IgD-negative memory B cell (primary cell): ENCODE data around the gene ACTC1. TPM values are rescaled to one million over a fixed set of nuclear protein-coding genes. Genes with fewer than 3 reads are reported as not detected.
"Not testable (repeated sequence)": the region's sequence is repeated elsewhere in the genome, so short reads cannot be mapped to it uniquely, and the experiment has no call there.

Experiments
- H3K27ac Mint-ChIP-seq, 3 donors: one replicate each; pipeline ENCODE4 v1.8.0; 2020 to 2022; ENCODE audit warnings: mild to moderate bottlenecking in 3 of 3, mixed read lengths in 3 of 3, moderate library complexity in 1 of 3
- H3K27me3 Mint-ChIP-seq: one replicate; pipeline ENCODE4 v1.8.0; 2021; ENCODE audit warnings: mixed read lengths
- H3K36me3 Mint-ChIP-seq: one replicate; pipeline ENCODE4 v1.8.0; 2020; ENCODE audit warnings: mild to moderate bottlenecking, mixed read lengths
- H3K4me1 Mint-ChIP-seq, 3 donors: one replicate each; pipeline ENCODE4 v1.8.0; 2020 to 2022; ENCODE audit warnings: mixed read lengths in 3 of 3, mild to moderate bottlenecking in 1 of 3
- H3K4me3 Mint-ChIP-seq, 4 donors: one replicate each; pipeline ENCODE4 v1.8.0; 2020 to 2022; ENCODE audit warnings: mild to moderate bottlenecking in 4 of 4, mixed read lengths in 4 of 4, moderate library complexity in 3 of 4
- H3K9me3 Mint-ChIP-seq, 3 donors: one replicate each; pipeline ENCODE4 v1.8.0; 2020 to 2021; ENCODE audit warnings: mixed read lengths in 3 of 3, mild to moderate bottlenecking in 1 of 3
- polyA plus RNA-seq: library from polyadenylated mRNA; unstranded; fragments of 300-500 nt; fragmentation: Illumina TruSeq; gene quantifications from one replicate; pipeline ENCODE4 v1.2.3, GENCODE V29; 2021

The ACTC1 gene
- polyA plus RNA-seq = not detected

DNA sequence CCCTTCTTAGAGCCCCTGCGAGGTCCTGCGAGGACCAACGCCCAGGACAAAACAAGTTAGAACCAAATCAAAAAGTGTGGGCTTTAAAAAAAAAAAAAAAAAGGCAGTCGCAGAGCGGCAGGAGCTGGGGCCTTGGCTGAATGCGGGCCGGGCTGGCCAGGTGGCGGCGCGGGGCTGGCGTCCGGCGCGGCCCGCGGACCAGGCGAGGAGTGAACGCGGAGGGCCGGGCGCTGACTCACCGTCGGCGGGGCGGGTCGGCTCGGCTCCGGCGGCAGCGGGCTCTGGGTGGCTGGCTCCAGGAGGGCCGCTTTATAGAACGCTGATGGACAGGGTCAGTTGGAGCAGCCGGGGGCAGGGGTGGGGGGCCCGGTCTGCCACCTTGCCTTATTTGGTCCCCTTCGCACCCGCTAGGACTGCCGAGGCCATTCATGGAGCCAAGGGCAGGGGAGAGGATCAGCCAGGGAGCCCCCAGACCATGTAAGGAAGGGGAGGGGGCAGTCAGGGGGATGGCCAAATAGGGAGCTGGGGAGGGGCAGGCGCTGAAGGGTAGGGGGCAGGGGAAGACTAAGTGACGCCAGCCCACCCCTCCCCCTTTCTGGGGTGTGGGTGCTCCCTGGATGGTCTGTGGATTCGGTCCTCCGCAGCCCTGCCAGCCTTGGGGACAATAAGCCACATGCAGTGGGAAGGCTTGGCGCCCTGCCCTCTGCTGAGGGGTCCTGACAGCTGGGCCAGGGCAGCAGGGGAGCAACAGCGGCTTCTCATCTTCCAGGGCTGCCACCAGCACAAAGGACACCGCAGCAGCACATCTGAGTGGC lies at the start of gene ACTC1:
Gene ACTC1, minus strand, starts transcription at position 283 of the 815 bp plus-strand sequence. CDS start 741 bp downstream, outside the sequence.
- H3K4me1 Mint-ChIP-seq = peaks cover 0 to 2% (median 0%) of the 10 kb centered on the region in 3 donors
- H3K27me3 Mint-ChIP-seq = peaks cover 35% of the 10 kb centered on the region
- no peaks in the 10 kb centered on the region for H3K36me3 Mint-ChIP-seq
- H3K27ac Mint-ChIP-seq = no peak within 1 kb of the TSS
- H3K9me3 Mint-ChIP-seq = no peaks in the 10 kb centered on the region
- H3K4me3 Mint-ChIP-seq = no peak within 1 kb of the TSS

GRCh38 chr15:34841262-34841725 lies 45.9 kb upstream of the ACTC1 start:
- H3K4me3 Mint-ChIP-seq = no peak overlapping the region

GRCh38 chr15:34838282-34838681 lies 42.9 kb upstream of the ACTC1 start:
- Mint-ChIP-seq H3K4me1 (no peaks in the 10 kb centered on the region), H3K36me3 (no peaks in the 10 kb centered on the region), H3K27me3 (peaks cover 2% of the 10 kb centered on the region), H3K4me3 (no peak overlapping the region), H3K9me3 (peaks cover 0 to 12% (median 9%) of the 10 kb centered on the region in 3 donors), H3K27ac (no peak overlapping the region)

More at GRCh38 chr15:34841262-34841725, 45.9 kb upstream of the ACTC1 start:
- no peaks in the 10 kb centered on the region for H3K36me3 Mint-ChIP-seq
- no peaks in the 10 kb centered on the region for H3K9me3 Mint-ChIP-seq
- no peak overlapping the region for H3K27ac Mint-ChIP-seq
- H3K4me1 Mint-ChIP-seq = no peaks in the 10 kb centered on the region
- H3K27me3 Mint-ChIP-seq = no peaks in the 10 kb centered on the region

DNA sequence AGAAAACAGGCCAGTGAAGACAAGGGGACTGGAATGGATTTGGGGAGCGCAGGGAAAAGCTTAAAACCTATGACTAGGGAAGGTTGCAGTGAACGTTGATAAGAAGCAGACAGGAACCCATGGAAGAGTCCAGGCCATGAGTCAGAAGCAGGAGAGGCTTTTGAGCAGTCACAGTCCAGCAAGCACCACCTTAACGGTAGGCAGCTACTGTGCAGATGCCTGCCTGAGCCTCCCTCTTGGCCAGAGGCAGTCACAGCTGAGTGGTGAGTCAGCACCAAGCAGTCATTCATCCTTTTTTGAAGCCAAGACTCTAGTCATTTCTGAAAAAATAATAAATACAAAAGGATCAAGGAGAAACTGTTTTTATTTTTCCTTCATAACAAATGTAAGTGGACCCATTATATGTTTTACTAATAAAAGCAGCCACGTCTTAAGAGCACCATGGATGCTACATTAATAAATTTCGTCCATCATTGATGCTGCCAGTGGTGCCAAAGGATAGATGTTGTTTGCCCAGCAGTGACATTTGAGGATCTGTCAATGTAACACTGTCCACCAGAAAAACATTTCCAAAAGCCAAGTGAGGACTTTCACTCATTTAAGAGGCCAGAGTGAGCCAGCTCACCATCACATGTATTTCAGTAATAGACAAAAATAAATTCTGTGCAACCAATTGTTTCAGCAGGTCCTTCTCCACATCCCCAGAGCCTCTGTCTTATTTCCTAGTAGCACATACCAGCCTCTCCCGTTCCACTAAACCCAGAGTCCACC lies 42.1 kb upstream of the ACTC1 start:
- peaks cover 2% of the 10 kb centered on the region for H3K27me3 Mint-ChIP-seq
- H3K27ac Mint-ChIP-seq = no peak overlapping the region
- no peaks in the 10 kb centered on the region for H3K36me3 Mint-ChIP-seq
- no peaks in the 10 kb centered on the region for H3K4me1 Mint-ChIP-seq
- no peak overlapping the region for H3K4me3 Mint-ChIP-seq
- H3K9me3 Mint-ChIP-seq = peaks cover 0 to 12% (median 9%) of the 10 kb centered on the region in 3 donors

- peaks cover 0 to 3% (median 0%) of the 10 kb centered on the region in 3 donors for H3K9me3 Mint-ChIP-seq
Measured at GRCh38 chr15:34828145-34828911, 33.0 kb upstream of the ACTC1 start.

DNA sequence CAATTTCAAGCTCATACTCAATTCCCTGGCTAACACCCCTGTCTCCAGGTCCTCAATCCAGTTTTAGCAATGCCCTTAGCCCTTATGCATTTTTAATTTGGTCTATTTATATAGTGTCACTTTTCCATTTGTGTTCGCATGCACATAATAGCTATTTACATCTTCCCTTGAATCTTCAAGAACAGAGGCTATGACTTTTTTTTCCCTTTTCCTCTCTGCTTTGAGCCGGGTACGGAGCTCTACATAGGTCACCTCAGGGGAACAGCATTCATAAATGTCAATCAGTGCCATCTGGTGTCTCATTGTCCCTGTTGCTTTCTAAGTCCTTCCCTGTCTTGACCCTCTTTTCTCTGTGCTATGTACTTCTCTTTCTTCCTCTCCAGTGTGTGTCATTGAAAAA lies 26.5 kb upstream of the ACTC1 start:
- no peak overlapping the region for H3K4me3 Mint-ChIP-seq
- no peaks in the 10 kb centered on the region for H3K36me3 Mint-ChIP-seq
- no peak overlapping the region for H3K27ac Mint-ChIP-seq
- H3K9me3 Mint-ChIP-seq = no peaks in the 10 kb centered on the region
- H3K27me3 Mint-ChIP-seq = peaks cover 17% of the 10 kb centered on the region
- H3K4me1 Mint-ChIP-seq = peaks cover 0 to 2% (median 0%) of the 10 kb centered on the region in 3 donors

More at GRCh38 chr15:34828145-34828911, 33.0 kb upstream of the ACTC1 start:
- Mint-ChIP-seq H3K27ac (no peak overlapping the region), H3K4me1 (no peaks in the 10 kb centered on the region), H3K27me3 (peaks cover 6% of the 10 kb centered on the region), H3K36me3 (no peaks in the 10 kb centered on the region), H3K4me3 (no peak overlapping the region)

DNA sequence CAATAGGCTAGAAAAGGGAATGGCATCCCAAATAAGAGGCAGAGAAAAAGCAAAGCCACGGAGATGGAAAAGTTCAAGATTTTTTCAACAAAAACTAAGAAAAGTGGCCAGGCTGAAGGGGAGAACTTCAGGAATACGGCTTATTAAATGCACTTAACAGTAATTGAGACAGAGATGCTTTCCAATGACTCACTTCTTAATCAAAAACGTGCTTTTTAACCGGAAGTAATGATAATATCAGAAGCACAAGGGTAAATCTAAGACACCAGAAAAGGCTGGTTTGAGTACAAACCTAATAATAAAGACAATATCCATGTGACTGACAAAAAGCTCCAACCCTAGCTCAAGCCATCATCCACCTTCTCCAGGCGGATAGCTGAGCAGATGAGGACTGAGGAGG lies 24.8 kb upstream of the ACTC1 start:
- H3K27ac Mint-ChIP-seq = no peak overlapping the region
- no peak overlapping the region for H3K4me3 Mint-ChIP-seq
- H3K36me3 Mint-ChIP-seq = no peaks in the 10 kb centered on the region
- H3K4me1 Mint-ChIP-seq = peaks cover 0 to 2% (median 0%) of the 10 kb centered on the region in 3 donors
- peaks cover 14% of the 10 kb centered on the region for H3K27me3 Mint-ChIP-seq
- H3K9me3 Mint-ChIP-seq = no peaks in the 10 kb centered on the region

GRCh38 chr15:34818526-34818925 lies 23.2 kb upstream of the ACTC1 start:
- no peak overlapping the region for H3K4me3 Mint-ChIP-seq
- H3K4me1 Mint-ChIP-seq = peaks cover 0 to 2% (median 0%) of the 10 kb centered on the region in 3 donors
- no peak overlapping the region for H3K27ac Mint-ChIP-seq
- no peaks in the 10 kb centered on the region for H3K36me3 Mint-ChIP-seq
- H3K27me3 Mint-ChIP-seq = peaks cover 18% of the 10 kb centered on the region
- no peaks in the 10 kb centered on the region for H3K9me3 Mint-ChIP-seq

- H3K27me3 Mint-ChIP-seq = peaks cover 12% of the 10 kb centered on the region
- no peaks in the 10 kb centered on the region for H3K4me1 Mint-ChIP-seq
- no peak overlapping the region for H3K27ac Mint-ChIP-seq
- no peak overlapping the region for H3K4me3 Mint-ChIP-seq
- no peaks in the 10 kb centered on the region for H3K9me3 Mint-ChIP-seq
- H3K36me3 Mint-ChIP-seq = no peaks in the 10 kb centered on the region
Measured at GRCh38 chr15:34815836-34816235, 20.5 kb upstream of the ACTC1 start.

GRCh38 chr15:34813446-34814190 lies 18.3 kb upstream of the ACTC1 start:
- Mint-ChIP-seq H3K4me1 (no peaks in the 10 kb centered on the region), H3K27me3 (peaks cover 7% of the 10 kb centered on the region), H3K27ac (no peak overlapping the region), H3K4me3 (no peak overlapping the region), H3K9me3 (no peaks in the 10 kb centered on the region), H3K36me3 (no peaks in the 10 kb centered on the region)

GRCh38 chr15:34812868-34813365 lies 17.6 kb upstream of the ACTC1 start:
- H3K9me3 Mint-ChIP-seq, H3K27me3 Mint-ChIP-seq: not testable (repeated sequence)

DNA sequence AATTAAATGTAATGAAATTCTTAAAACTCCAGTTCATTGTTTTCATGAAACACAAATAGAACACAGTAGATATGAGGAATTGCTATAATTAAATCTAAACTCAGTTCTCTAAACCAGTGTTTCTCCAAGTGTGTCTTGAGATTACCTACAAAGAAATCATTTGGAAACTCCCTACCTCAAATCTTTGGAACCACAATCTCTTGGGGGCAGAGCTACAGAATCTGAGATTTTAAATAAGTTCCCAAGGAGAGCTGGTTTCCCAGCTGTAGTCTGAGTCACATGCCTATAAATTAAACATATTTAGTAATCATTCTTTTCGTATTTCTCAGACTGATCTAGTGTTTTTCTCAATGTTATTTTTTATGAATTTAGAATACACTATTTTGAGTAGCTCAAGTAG lies 17.0 kb upstream of the ACTC1 start:
- H3K4me3 Mint-ChIP-seq = no peak overlapping the region
- no peaks in the 10 kb centered on the region for H3K4me1 Mint-ChIP-seq
- peaks cover 7% of the 10 kb centered on the region for H3K27me3 Mint-ChIP-seq
- H3K36me3 Mint-ChIP-seq = no peaks in the 10 kb centered on the region
- no peaks in the 10 kb centered on the region for H3K9me3 Mint-ChIP-seq
- H3K27ac Mint-ChIP-seq = no peak overlapping the region

More at GRCh38 chr15:34812868-34813365, 17.6 kb upstream of the ACTC1 start:
- not testable (repeated sequence) for H3K36me3 Mint-ChIP-seq, H3K4me1 Mint-ChIP-seq, H3K27ac Mint-ChIP-seq, H3K4me3 Mint-ChIP-seq

DNA sequence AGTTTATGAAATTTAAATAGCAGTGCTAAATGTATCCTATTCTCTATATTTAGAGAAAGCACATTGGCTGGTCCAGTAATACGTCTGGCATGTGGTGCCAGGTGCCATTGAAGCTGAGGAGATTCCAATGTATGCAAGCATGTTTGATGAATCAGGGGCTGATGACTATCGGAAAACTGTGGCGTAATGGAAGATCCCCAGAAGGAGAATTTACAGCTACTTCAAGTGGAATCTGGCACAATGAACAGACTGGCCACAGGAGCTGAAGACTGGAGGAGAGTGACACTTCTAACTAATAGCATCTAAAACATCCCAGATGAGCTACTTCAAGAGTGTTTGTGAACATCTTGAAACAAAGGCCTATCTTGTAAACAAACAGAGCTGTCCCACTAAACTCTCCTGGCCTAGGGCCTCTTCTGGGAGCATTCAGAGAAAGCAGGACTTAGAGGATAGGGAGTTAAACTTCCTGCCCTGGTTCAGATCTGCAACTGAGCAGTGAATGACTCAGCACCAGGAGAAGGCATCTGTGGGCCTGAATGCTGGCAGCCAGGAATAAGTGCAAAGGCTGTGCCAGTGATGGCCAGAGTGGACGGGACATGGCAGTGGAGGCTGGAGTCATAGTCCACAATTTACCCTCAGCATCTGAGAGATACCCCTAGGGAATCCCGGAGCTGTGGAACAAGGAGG lies 15.2 kb upstream of the ACTC1 start:
- Mint-ChIP-seq H3K4me3 (no peak overlapping the region), H3K27me3 (peaks cover 7% of the 10 kb centered on the region), H3K9me3 (peaks cover 0 to 4% (median 3%) of the 10 kb centered on the region in 3 donors), H3K36me3 (peaks cover 1% of the 10 kb centered on the region), H3K27ac (no peak overlapping the region), H3K4me1 (no peaks in the 10 kb centered on the region)

GRCh38 chr15:34809186-34809585 lies 13.8 kb upstream of the ACTC1 start:
- Mint-ChIP-seq H3K36me3 (peaks cover 1% of the 10 kb centered on the region), H3K27me3 (peaks cover 9% of the 10 kb centered on the region), H3K27ac (no peak overlapping the region)

More at GRCh38 chr15:34809186-34809585, 13.8 kb upstream of the ACTC1 start:
- Mint-ChIP-seq H3K4me1 (no peaks in the 10 kb centered on the region), H3K4me3 (no peak overlapping the region), H3K9me3 (peaks cover 0 to 4% (median 3%) of the 10 kb centered on the region in 3 donors)
